ENCODE results near the gene CDC42BPG. TPM values are rescaled to one million over a fixed set of nuclear protein-coding genes. Genes with fewer than 3 reads are reported as not detected.
"Not testable (repeated sequence)": the region's sequence is repeated elsewhere in the genome, so short reads cannot be mapped to it uniquely, and the experiment has no call there.

Gene CDC42BPG
- total RNA-seq, 1 donor from 2014 or later, result 0.62 TPM

- DNase-seq (ENCODE audit: low read depth), result no peak
Measured at GRCh38 chr11:64837887-64838351, 6.5 kb downstream of the CDC42BPG start.

GRCh38 chr11:64836448-64837072 is 7.9 kb downstream of the CDC42BPG start:
- DNase-seq (ENCODE audit: low read depth), result no peak

DNA sequence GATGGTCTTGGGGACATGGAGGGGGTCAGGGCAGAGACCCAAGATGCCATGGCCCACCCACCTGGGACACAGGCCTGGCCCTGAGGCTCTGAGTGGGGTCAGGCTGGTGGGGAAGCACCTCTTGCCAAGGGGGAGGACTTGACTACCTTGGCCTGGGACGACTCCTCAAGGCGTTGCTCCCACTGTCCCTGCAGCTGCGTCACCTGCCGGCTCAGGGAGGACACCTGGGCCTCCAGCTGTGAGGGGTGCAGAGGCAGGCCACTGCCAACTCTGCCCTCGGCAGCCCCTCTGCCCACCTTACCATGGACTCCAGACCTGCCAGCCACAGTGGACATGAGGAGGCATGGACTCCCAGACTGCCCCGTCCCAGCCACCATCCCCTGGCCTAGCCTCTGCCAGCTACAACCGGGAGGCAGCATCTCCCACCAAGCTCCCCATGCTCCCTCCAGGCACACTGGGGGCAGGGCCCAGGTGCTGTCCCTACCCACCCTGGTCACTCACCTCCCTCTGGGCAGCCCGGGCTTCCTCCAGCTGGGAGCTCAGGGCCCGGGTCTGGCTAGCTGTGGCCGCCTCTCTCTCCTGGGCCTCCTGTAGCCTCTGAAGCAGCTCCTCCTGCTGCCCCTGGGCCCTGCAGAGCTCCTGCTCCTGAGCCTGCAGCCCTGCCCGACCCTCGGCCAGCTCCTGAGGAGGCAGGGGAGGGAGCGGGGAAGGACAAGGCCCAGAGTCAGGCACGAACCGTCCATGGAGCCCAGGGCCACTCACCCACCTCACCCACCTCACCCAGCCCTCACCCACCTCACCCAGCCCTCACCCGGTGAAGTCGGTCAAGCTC is 8.6 kb downstream of the CDC42BPG start:
- DNase-seq (ENCODE audit: low read depth), result no peak

DNA sequence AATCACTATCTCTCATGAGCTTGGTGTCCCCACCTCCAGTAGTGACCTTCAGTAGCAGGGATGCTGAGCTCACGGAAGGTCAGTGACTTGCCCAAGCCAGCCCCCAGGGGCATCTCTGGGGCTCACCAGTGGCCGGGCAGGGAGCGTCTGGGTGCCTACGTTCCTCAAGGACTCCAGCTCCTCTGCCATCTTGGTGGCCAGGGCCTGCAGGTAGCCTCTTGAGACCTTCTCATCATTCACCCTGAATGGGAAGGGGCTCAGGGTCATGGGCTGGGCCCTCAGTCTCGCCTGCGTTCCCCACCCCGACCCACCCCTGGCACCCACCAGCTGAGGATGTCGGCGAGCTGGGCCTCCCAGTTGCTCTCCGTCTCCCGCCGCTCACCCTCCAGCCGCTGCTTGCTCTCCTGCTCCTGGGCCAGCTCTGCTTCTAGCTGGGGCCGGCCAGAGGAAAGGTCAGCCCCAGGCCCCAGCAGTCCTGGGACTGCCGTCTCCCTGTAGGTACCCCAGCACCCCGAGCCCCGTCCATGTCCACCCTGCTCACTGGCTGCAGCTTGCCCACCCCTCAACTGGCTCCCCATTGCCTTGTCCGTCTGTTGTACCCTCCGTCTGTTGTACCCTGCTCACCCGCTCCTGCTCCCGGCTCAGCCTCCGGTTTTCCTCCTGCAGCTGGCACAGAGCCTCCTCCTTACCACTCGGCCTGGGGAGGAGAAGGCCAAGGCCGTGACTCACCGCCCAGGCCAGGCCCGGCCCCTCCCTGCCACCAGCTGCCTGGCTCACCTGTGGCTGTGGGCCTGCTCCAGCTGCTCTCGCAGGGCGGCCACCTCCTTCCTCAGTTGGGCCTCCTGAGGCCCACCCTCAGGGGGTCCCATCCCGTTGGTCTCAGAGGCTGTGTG is 9.5 kb downstream of the CDC42BPG start:
- DNase-seq (ENCODE audit: low read depth), result peak; percentile 81

DNA sequence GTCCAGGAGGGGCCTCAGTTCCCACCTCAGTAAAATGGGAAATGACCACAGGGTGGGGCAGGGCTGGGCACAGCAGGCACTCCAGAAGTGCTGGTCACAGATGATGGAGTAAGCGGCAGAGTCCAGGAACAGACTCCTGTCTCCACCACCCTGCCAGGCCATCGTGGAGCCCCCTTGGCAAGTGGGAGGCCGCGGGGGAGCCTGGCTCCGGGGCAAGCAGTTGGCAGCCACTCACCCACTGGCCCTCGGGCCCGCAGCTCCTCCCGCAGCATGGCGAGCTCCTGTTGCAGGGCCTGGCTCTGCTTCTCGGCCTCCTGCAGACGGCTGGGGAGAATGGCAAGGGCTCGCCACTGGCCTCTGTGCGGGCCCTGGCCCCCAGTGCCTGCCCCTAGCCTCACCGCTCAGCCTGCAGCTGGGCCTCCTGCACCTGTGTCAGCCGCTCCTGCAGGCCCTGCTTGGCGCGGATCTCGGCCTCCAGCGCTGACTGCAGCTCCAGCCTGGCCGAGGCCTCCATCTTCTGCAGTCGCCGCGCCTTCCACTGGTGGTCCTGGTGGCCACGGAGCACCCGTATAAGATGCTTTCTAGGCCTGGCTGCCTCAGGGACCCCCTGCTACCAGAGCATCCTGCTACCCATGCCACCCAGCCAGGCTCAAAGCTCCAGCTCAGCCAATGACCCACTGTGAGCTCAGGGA is 10.3 kb downstream of the CDC42BPG start:
- no peak for DNase-seq (ENCODE audit: low read depth)

DNA sequence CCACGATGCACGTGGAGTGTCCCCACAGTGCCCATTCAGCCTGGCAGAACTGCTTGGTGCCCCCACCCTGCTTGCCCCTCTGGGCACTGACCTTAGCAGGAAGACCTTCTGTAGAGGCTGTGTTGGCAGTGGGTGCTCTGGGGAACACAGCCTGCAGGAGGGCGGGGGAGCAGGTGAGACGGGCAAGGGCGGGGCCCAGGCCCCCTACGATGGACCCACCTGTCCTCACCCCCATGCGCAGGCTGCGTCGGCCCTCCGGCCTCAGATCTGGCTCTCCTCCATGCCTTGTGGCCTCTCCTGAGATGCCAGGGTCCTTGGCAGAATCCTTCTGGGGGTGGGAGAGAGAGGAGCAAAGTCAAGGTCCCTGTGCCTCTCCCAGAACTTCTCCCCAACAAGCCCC is 10.9 kb downstream of the CDC42BPG start:
- no peak for DNase-seq (ENCODE audit: low read depth)

- no peak for DNase-seq (ENCODE audit: low read depth)
Measured at GRCh38 chr11:64833198-64833502, 11.3 kb downstream of the CDC42BPG start.

GRCh38 chr11:64832467-64833197 is 11.8 kb downstream of the CDC42BPG start:
- DNase-seq (ENCODE audit: low read depth), result no peak

GRCh38 chr11:64831411-64831891 is 13.0 kb downstream of the CDC42BPG start:
- no peak for DNase-seq (ENCODE audit: low read depth)

GRCh38 chr11:64829536-64830251 is 14.8 kb downstream of the CDC42BPG start:
- no peak for DNase-seq (ENCODE audit: low read depth)

GRCh38 chr11:64827451-64827839 is 17.0 kb downstream of the CDC42BPG start:
- no peak for DNase-seq (ENCODE audit: low read depth)

- DNase-seq (ENCODE audit: low read depth), result no peak
Measured at GRCh38 chr11:64826578-64827450, 17.6 kb downstream of the CDC42BPG start.

- no peak for DNase-seq (ENCODE audit: low read depth)
Measured at GRCh38 chr11:64826062-64826461, 18.4 kb downstream of the CDC42BPG start.

GRCh38 chr11:64823568-64824119 is 20.8 kb downstream of the CDC42BPG start:
- DNase-seq (ENCODE audit: low read depth), result no peak

DNA sequence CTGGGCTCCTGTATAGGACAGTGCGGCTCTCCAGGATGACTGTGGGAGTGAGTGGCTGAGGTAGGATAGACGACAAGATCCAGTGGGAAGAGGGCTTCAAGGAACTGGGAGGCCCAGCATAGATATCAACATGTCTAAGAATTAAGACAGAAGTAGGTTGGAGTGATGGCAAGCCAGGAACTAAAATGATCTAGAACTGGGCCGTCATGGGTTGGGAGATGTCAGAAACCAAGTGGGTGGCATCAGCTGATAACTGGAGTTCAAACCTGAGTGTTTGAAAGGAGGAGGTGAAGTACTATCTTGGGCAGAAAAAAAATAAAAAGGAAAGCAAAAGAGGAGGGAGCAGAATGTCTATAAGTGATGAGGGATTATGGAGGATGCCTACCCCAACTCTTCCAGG is 27.0 kb downstream of the CDC42BPG start:
- no peak for DNase-seq (ENCODE audit: low read depth)

GRCh38 chr11:64815433-64815832 is 29.0 kb downstream of the CDC42BPG start:
- not testable (repeated sequence) for DNase-seq (ENCODE audit: low read depth)

- DNase-seq (ENCODE audit: low read depth), result no peak
Measured at GRCh38 chr11:64814712-64815187, 29.7 kb downstream of the CDC42BPG start.

GRCh38 chr11:64813826-64814225 is 30.6 kb downstream of the CDC42BPG start:
- no peak for DNase-seq (ENCODE audit: low read depth)

All from myocyte (in vitro differentiated cells).